Osteoblast (primary cell): ENCODE measurements around the gene ESD. TPM values are rescaled to one million over a fixed set of nuclear protein-coding genes. Genes with fewer than 3 reads are reported as not detected.
A peak's percentile ranks its signal among the peaks of the same experiment; 100 is the strongest.

Source experiments
- DNase-seq: peaks from one replicate; pipeline ENCODE4 v3.0.0; 2011; ENCODE audit warnings: low spot score, mixed read lengths; ENCODE audit not compliant: insufficient read length; ENCODE audit errors: missing footprints
- H2AFZ ChIP-seq: 2 replicates; pipeline ENCODE4 v1.6.0; 2011; ENCODE audit warnings: mild to moderate bottlenecking, low read length
- H3K27ac ChIP-seq: 2 replicates; pipeline ENCODE4 v1.5.1; 2011; ENCODE audit warnings: mild to moderate bottlenecking, low read depth, low read length, moderate library complexity
- H3K27me3 ChIP-seq: 2 replicates; pipeline ENCODE4 v1.6.0; 2012; ENCODE audit warnings: mild to moderate bottlenecking, control low read depth, inconsistent platforms, low read length, moderate library complexity; ENCODE audit not compliant: insufficient read depth
- H3K36me3 ChIP-seq: 2 replicates; pipeline ENCODE4 v1.5.1; 2011; ENCODE audit warnings: mild to moderate bottlenecking, low read length, control low read depth, moderate library complexity; ENCODE audit not compliant: insufficient read depth
- H3K4me1 ChIP-seq: 2 replicates; pipeline ENCODE4 v1.5.1; 2011; ENCODE audit warnings: mild to moderate bottlenecking, low read length, control low read depth, moderate library complexity; ENCODE audit not compliant: insufficient read depth
- H3K4me2 ChIP-seq: 2 replicates; pipeline ENCODE4 v1.6.0; 2011; ENCODE audit warnings: mild to moderate bottlenecking, low read length; ENCODE audit not compliant: insufficient read depth
- H3K4me3 ChIP-seq: fragments of 200-600 bp; sonication (generic); 3 replicates; pipeline ENCODE4 v1.5.1; 2012; ENCODE audit warnings: mild to moderate bottlenecking, low read length, inconsistent platforms; ENCODE audit not compliant: insufficient read depth
- H3K79me2 ChIP-seq: 2 replicates; pipeline ENCODE4 v1.6.0; 2012; ENCODE audit warnings: mild to moderate bottlenecking, low read length, control low read depth, inconsistent platforms; ENCODE audit not compliant: insufficient read depth
- H3K9me3 ChIP-seq: 2 replicates; pipeline ENCODE4 v1.5.1; 2011; ENCODE audit warnings: low read depth, low read length, control low read depth
- H4K20me1 ChIP-seq: 2 replicates; pipeline ENCODE4 v1.6.0; 2012; ENCODE audit warnings: mild to moderate bottlenecking, low read length, control low read depth; ENCODE audit not compliant: insufficient read depth
- CTCF ChIP-seq: IDR thresholded peaks from 2 replicates; pipeline ENCODE4 v1.5.1; 2011; ENCODE audit warnings: mild to moderate bottlenecking, low read depth, low read length, moderate library complexity; ENCODE audit errors: extremely low read depth
- total RNA-seq: library from RNA; depleted of rRNA; stranded (reverse); fragments of >200 nt; gene quantifications from 2 replicates; pipeline ENCODE4 v1.2.3, GENCODE V29; 2012

The ESD gene
- total RNA-seq, 1 donor: 130 TPM

DNA sequence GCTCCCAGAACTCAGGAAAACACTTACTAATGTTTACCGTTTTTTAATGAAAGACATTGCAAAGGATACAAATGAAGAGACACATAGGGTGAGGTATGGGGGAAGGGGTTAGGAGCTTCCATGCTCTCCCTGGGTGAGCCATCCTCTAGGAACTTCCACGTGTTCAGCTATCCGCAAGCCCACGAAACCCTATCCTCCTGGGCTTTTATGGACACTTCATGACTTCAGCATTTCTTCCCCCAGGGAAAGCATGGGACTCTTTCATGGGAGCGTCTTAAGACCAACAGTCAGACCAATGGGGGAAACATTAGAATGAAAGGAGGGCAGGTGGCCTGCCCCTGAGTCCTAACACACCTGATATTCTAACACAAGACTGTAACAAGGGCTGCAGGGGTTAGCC lies 6.6 kb upstream of the ESD start:
- TF ChIP-seq CTCF: no peak
- H3K79me2 ChIP-seq: no peaks in the 10 kb centered on the region
- H3K9me3 ChIP-seq: no peaks in the 10 kb centered on the region
- no peaks in the 10 kb centered on the region for H3K36me3 ChIP-seq
- no peaks in the 10 kb centered on the region for H3K27me3 ChIP-seq
- no peaks in the 10 kb centered on the region for H4K20me1 ChIP-seq
- peak overlapping the region; percentile 12 for H3K4me2 ChIP-seq
- H2AFZ ChIP-seq: peak overlapping the region; percentile 64
- H3K4me1 ChIP-seq: peaks cover 32% of the 10 kb centered on the region
- DNase-seq: no peak
- peak overlapping the region; percentile 89 for H3K27ac ChIP-seq
- no peak overlapping the region for H3K4me3 ChIP-seq

DNA sequence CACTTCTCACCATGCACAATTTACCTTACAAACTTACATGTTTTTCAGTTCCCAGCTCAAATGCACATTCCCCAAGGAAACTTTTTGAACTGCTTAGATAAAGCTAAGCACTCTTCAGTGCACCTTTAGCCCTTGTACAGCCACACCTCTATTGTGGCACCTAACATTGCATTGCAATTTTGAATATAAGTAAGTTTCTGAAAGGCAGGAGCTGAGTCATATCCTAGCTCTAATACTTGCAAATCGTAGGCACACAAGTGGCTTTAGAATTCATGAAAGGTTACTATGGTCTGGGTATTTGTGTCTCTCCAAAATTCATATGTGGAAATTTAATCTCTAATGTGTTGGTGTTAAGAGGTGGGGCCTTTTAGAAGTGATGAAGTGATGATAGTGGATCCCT lies 4.9 kb upstream of the ESD start:
- no peak overlapping the region for H2AFZ ChIP-seq

GRCh38 chr13:46799139-46799538 lies 2.2 kb upstream of the ESD start:
- Histone ChIP-seq H3K27me3 (no peaks in the 10 kb centered on the region), H3K79me2 (peaks cover 30% of the 10 kb centered on the region), H2AFZ (no peak overlapping the region), H3K4me3 (no peak overlapping the region), H3K27ac (no peak overlapping the region), H3K4me1 (peaks cover 47% of the 10 kb centered on the region), H3K4me2 (no peak overlapping the region), H4K20me1 (peaks cover 3% of the 10 kb centered on the region), H3K9me3 (no peaks in the 10 kb centered on the region), H3K36me3 (no peaks in the 10 kb centered on the region)
- no peak for TF ChIP-seq CTCF
- DNase-seq: no peak

More for the DNA sequence above, 4.9 kb upstream of the ESD start:
- Histone ChIP-seq H3K4me2 (no peak overlapping the region), H3K27me3 (no peaks in the 10 kb centered on the region), H3K9me3 (no peaks in the 10 kb centered on the region), H3K79me2 (peaks cover 3% of the 10 kb centered on the region), H3K4me1 (peaks cover 42% of the 10 kb centered on the region), H3K4me3 (no peak overlapping the region), H3K27ac (peak overlapping the region; percentile 89), H3K36me3 (no peaks in the 10 kb centered on the region), H4K20me1 (no peaks in the 10 kb centered on the region)
- no peak for TF ChIP-seq CTCF
- no peak for DNase-seq

DNA sequence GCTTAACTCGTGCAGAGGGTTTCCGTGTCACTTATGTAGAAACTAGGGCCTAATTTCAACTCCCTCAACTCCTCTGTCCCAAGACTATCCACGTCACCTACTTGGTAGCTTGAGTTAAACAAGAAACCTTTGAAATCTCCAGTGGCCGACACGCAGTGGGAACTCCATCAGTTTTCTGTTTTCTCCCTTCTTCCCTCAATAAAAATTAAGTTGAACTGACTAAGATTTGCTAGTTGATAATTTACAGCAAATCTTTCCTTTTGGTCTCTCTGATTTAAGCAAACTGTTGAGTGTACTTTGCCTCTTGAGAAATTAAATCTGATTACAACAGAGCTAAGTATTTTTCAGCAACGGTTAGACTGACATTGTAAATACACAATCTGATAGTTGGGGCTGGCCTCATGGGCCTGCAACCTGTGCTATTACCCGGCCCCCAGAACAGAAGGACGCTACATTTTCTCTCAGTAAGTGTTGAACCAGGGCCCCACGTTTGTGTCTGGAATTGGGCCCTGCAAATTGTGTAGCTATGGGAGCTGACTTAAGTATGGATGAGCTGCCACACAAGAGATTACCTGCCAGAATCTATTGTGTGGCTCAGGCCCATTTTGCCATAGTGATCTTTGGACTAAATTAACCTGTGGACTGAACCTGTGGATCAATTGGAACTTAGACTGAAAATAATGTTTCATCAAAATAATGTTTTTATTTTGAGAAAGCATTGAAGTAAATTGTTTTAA lies 708 bp upstream of the ESD start:
- Histone ChIP-seq H3K4me2 (peak overlapping the region; percentile 96), H3K36me3 (no peaks in the 10 kb centered on the region), H3K79me2 (peaks cover 41% of the 10 kb centered on the region), H3K4me3 (peak overlapping the region; percentile 91), H2AFZ (peak overlapping the region; percentile 99), H3K27ac (peak overlapping the region; percentile 93), H4K20me1 (peaks cover 3% of the 10 kb centered on the region), H3K27me3 (no peaks in the 10 kb centered on the region), H3K4me1 (peaks cover 32% of the 10 kb centered on the region), H3K9me3 (no peaks in the 10 kb centered on the region)
- no peak for DNase-seq
- TF ChIP-seq CTCF: no peak
